Mesodermal cell (in vitro differentiated cells): ENCODE measurements around the gene DAGLA.

ENCODE experiments used
- H3K27ac ChIP-seq: 2 replicates; pipeline ENCODE4 v1.7.0; 2013; ENCODE audit warnings: mild to moderate bottlenecking, low read depth, low read length, moderate library complexity; ENCODE audit not compliant: severe bottlenecking
- H3K36me3 ChIP-seq: 2 replicates; pipeline ENCODE4 v1.7.1; 2013; ENCODE audit warnings: mild to moderate bottlenecking, low read length, moderate library complexity; ENCODE audit not compliant: control insufficient read depth, insufficient read depth
- H3K4me1 ChIP-seq: one replicate; pipeline ENCODE4 v1.7.1; 2013; ENCODE audit warnings: mild to moderate bottlenecking, low read length; ENCODE audit not compliant: insufficient read depth, control insufficient read depth, poor library complexity, severe bottlenecking
- H3K4me3 ChIP-seq: 2 replicates; pipeline ENCODE4 v1.7.0; 2013; ENCODE audit warnings: low read length, control low read depth, mild to moderate bottlenecking; ENCODE audit not compliant: insufficient read depth, poor library complexity, severe bottlenecking; ENCODE audit errors: extremely low read depth
- H3K9me3 ChIP-seq: 2 replicates; pipeline ENCODE4 v1.7.1; 2013; ENCODE audit warnings: mild to moderate bottlenecking, low read length, moderate library complexity; ENCODE audit not compliant: control insufficient read depth
- WGBS, 2 experiments: methylation state at CpG; one replicate each; pipeline ENCODE4 v1.1.5; 2013; ENCODE audit warnings: missing lambda C conversion rate in 2 of 2; ENCODE audit not compliant: insufficient coverage in 2 of 2; 5-methylcytosine and 5-hydroxymethylcytosine counted together

The DAGLA gene

GRCh38 chr11:61700212-61700611 lies 20.0 kb downstream of the DAGLA start:
- no peak overlapping the region for H3K4me3 ChIP-seq
- H3K27ac ChIP-seq, result no peak overlapping the region
- WGBS, 2 experiments, result 79 to 100% methylated on average over 2 to 5 of the region's 5 CpGs
- H3K9me3 ChIP-seq, result no peaks in the 10 kb centered on the region
- no peaks in the 10 kb centered on the region for H3K36me3 ChIP-seq
- peaks cover 25% of the 10 kb centered on the region for H3K4me1 ChIP-seq

- H3K4me3 ChIP-seq, result no peak overlapping the region
- no peak overlapping the region for H3K27ac ChIP-seq
- H3K36me3 ChIP-seq, result no peaks in the 10 kb centered on the region
- WGBS, 2 experiments, result 93 to 98% methylated on average over 8 of the region's 8 CpGs
- H3K4me1 ChIP-seq, result peaks cover 20% of the 10 kb centered on the region
- no peaks in the 10 kb centered on the region for H3K9me3 ChIP-seq
Observed at GRCh38 chr11:61700720-61701119, 20.5 kb downstream of the DAGLA start.

DNA sequence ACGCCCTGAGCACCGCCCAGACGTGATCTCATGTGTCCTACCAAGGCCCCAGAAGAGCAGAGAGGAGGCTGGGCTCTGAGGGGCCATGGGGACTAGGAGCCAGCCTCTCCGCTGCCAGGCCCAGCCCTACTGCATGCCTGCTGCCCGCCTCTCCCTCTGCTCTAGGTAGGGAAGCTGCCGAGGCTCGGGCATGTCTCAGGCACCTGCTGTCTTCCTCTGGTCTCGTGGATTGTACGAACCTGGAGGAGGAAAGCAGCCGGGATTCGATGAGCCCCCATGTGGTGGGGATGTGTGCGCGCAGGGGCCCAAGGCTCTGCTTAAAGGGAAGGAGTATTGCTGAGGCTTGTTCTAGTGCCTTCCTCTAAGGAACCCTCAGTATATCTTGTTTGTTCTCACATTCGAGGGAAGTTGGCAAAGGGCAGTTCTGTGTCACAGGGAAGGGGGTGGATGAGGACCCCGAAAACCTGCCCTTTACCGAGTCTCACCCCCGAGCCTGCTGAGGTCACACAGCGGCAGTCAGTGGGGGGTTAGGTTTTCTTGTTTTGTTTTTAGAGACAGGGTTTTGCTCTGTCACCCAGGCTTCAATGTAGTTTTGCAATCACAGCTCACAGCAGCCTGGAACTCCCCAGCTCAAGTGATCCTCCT lies 21.2 kb downstream of the DAGLA start:
- WGBS, 2 experiments, result 47 to 51% methylated on average over 14 to 16 of the region's 18 CpGs
- Histone ChIP-seq H3K27ac (no peak overlapping the region), H3K4me1 (peaks cover 14% of the 10 kb centered on the region), H3K9me3 (no peaks in the 10 kb centered on the region), H3K4me3 (no peak overlapping the region), H3K36me3 (no peaks in the 10 kb centered on the region)

DNA sequence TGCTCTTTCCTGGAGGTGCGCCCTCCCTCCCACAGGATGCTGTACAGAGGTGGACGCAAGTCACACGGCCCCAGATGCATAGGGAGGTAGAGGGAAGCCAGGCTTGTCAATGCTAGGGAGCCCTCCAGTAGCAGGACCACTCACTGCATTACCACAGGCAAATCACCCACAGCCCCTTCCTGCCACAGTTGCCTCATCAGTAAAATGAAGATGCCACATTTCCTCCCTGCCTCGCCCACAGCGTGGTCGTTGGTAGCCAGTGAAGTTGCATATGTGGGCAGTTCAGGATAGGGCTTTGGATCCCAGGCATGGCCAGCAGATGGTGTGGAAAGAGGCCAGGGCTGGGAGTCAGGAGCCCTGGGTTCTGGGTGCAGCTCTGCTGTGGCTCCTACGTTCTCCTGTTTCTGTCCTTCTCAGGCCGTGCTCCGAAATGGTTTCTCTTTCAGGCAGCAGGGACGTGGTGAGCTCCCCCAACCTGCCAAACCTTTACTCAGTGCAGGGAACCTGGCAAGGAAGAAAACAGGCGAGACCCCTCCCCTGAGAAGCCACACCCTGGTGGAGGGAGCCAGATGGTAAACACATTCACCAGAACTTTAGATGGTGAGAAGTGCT lies 22.6 kb downstream of the DAGLA start:
- H3K9me3 ChIP-seq, result no peaks in the 10 kb centered on the region
- no peaks in the 10 kb centered on the region for H3K36me3 ChIP-seq
- H3K4me1 ChIP-seq, result peaks cover 3% of the 10 kb centered on the region
- H3K4me3 ChIP-seq, result no peak overlapping the region
- no peak overlapping the region for H3K27ac ChIP-seq
- 84 to 86% methylated on average over 1 to 6 of the region's 11 CpGs for WGBS, 2 experiments

- Histone ChIP-seq H3K9me3 (no peaks in the 10 kb centered on the region), H3K36me3 (no peaks in the 10 kb centered on the region)
- 83 to 90% methylated on average over 13 to 15 of the region's 15 CpGs for WGBS, 2 experiments
Observed at GRCh38 chr11:61704838-61705237, 24.6 kb downstream of the DAGLA start.

DNA sequence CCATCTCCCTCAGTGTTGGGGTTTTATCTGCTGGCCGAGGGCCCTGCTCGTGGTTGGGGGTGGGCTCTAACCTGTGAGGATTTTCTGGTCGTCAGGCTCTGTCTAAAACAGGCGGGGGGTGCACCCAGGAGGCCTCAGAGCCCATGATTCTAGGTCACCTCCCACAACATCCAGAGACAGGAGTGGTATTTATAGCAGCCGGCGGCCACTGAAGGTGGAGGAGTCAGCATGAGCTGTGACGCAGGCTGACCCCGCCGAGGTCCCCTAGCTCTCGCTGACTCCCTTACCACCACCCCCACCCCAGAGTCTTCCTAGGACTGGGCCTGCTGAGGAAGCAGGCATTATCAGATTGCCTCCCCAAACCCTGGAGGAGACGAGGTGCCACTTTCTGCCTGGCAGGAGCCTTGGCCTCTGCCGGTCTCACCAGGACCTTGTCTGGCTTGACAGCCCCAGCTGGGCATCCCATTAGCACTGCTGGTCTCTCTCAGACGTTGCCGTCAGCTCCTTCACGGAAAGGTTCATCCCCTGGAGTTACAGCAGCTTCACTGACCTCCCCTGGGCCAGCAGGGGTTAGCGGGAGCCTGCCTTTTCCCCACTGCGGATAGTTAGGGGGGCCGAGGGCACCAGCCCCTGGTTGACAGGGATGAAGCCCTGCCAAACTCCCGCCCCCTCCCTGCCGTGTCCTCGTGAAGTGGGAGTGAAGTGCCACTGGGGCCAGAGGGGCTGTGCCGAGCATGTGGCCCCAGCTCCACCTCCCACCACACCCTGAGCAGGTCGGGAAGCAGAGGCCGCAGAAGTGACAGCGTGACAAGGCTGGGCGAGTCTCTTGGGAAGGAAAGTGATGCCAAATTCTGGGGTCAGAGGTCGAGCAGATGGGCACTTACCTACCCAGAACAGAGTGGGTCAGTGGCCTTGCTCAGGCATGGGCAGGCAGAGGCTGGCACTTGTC lies 26.5 kb downstream of the DAGLA start:
- Histone ChIP-seq H3K27ac (no peak overlapping the region), H3K36me3 (no peaks in the 10 kb centered on the region), H3K9me3 (no peaks in the 10 kb centered on the region), H3K4me3 (no peak overlapping the region), H3K4me1 (peaks cover 3% of the 10 kb centered on the region)
- WGBS, 2 experiments, result 80 to 84% methylated on average over 17 to 19 of the region's 27 CpGs

More at GRCh38 chr11:61704838-61705237, 24.6 kb downstream of the DAGLA start:
- H3K4me3 ChIP-seq, result no peak overlapping the region
- peaks cover 3% of the 10 kb centered on the region for H3K4me1 ChIP-seq
- H3K27ac ChIP-seq, result no peak overlapping the region

DNA sequence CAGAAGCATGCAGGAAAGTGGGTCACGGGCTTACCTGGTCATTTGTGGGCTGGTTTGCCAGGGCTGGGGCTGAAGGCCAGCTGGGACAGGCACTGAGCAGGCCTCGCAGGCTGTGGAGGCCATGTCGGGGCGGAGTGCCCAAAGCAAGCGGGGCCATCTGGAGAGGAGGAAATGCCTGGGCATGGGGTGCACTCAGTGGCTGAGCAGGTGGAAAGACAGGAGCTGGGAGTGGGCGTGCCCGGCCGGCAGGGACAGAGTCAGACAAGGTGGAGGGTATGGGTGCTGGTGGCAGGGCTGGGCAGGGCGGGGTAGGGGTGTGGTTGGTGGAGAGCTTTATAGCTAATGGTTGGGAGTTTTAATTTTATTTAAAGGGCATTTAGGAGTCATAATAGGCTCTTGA lies 27.4 kb downstream of the DAGLA start:
- Histone ChIP-seq H3K4me1 (peaks cover 6% of the 10 kb centered on the region), H3K4me3 (no peak overlapping the region), H3K9me3 (no peaks in the 10 kb centered on the region), H3K36me3 (no peaks in the 10 kb centered on the region), H3K27ac (no peak overlapping the region)
- 95 to 96% methylated on average over 8 of the region's 9 CpGs for WGBS, 2 experiments

DNA sequence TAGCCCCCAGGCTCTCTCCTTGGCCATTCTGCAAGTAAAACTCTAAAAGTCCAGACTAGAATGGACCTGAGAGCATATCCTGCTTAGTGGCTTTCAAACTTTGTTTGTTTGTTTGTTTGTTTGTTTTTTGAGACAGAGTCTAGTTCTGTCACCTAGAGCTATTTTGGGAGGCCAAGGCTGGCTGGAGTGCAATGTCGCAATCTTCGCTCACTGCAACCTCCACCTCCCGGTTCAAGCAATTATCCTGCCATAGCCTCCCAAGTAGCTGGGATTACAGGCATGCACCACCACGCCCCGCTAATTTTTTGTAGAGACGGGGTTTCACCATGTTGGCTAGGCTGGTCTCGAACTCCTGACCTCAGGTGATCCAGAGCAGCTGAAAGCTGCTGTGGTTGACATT lies 28.9 kb downstream of the DAGLA start:
- H3K27ac ChIP-seq, result no peak overlapping the region
- WGBS, 2 experiments, result 92 to 95% methylated on average over 6 to 7 of the region's 7 CpGs

DNA sequence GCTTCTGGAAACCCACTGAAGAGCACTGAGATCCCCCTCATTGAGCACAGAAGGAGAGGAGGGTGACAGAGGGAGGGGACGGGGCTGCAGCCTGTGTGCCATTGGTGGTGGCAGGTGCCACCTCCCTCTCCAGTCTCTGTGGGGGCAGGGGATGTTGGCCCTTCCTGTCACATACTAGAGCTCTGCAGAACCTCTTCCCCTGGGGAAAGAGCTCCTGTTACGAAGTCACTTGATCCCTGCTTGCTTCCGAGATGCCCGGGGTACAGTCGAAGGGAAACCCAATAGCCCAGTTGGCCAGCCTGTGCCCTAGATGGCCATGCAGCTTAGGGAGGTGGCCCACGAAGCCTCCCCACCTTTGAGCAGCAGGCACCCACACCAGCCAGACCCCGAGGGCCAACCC lies 29.4 kb downstream of the DAGLA start:
- WGBS, 2 experiments, result 57 to 78% methylated on average over 2 to 5 of the region's 7 CpGs

More for the DNA sequence above, 28.9 kb downstream of the DAGLA start:
- Histone ChIP-seq H3K4me1 (peaks cover 13% of the 10 kb centered on the region), H3K4me3 (no peak overlapping the region), H3K36me3 (no peaks in the 10 kb centered on the region), H3K9me3 (no peaks in the 10 kb centered on the region)

GRCh38 chr11:61710019-61710418 lies 29.8 kb downstream of the DAGLA start:
- H3K4me1 ChIP-seq, result peaks cover 18% of the 10 kb centered on the region
- H3K9me3 ChIP-seq, result no peaks in the 10 kb centered on the region
- no peak overlapping the region for H3K4me3 ChIP-seq
- no peaks in the 10 kb centered on the region for H3K36me3 ChIP-seq
- no peak overlapping the region for H3K27ac ChIP-seq
- 65 to 78% methylated on average over 6 to 7 of the region's 7 CpGs for WGBS, 2 experiments

More for the DNA sequence above, 29.4 kb downstream of the DAGLA start:
- Histone ChIP-seq H3K36me3 (no peaks in the 10 kb centered on the region), H3K4me3 (no peak overlapping the region), H3K9me3 (no peaks in the 10 kb centered on the region), H3K27ac (no peak overlapping the region), H3K4me1 (peaks cover 18% of the 10 kb centered on the region)
